HL-60 (cell line): ENCODE measurements around the gene PCDH8. TPM values are rescaled to one million over a fixed set of nuclear protein-coding genes. Genes with fewer than 3 reads are reported as not detected.
A peak's percentile ranks its signal among the peaks of the same experiment; 100 is the strongest.

ENCODE experiments used
- DNase-seq, 2 experiments: peaks; one replicate each; pipeline ENCODE4 v3.0.0-alpha.2; 2010 to 2020; ENCODE audit warnings: low read depth in 1 of 2, low spot score in 1 of 2
- H3K27ac ChIP-seq: fragments of 250-450 bp; sonication (Bioruptor Pico); replicated peaks from 2 replicates; pipeline ENCODE4 v1.5.1; 2020; ENCODE audit warnings: mild to moderate bottlenecking, moderate library complexity
- H3K27me3 ChIP-seq: fragments of 250-450 bp; sonication (Bioruptor Pico); 2 replicates; pipeline ENCODE4 v1.5.1; 2021; ENCODE audit warnings: mild to moderate bottlenecking, moderate library complexity; ENCODE audit not compliant: insufficient read depth, poor library complexity, severe bottlenecking
- H3K4me3 ChIP-seq: replicated peaks from 2 replicates; pipeline ENCODE4 v1.5.1; 2011; ENCODE audit warnings: mild to moderate bottlenecking, control low read depth, low read length; ENCODE audit not compliant: insufficient read depth
- GABPA ChIP-seq: IDR thresholded peaks from 2 replicates; pipeline ENCODE4 v1.6.1; 2012; ENCODE audit warnings: low read depth
- POLR2AphosphoS5 ChIP-seq: IDR thresholded peaks from 2 replicates; pipeline ENCODE4 v1.6.1; 2012; ENCODE audit warnings: low read depth
- SPI1 ChIP-seq: IDR thresholded peaks from 2 replicates; pipeline ENCODE4 v1.6.1; 2012; ENCODE audit warnings: low read depth, mild to moderate bottlenecking, borderline replicate concordance
- microRNA-seq: library from miRNA; unstranded; fragments of <30 nt; microRNA quantifications from one replicate; pipeline ENCODE4, GENCODE V29; 2018
- TF ChIP-seq, protein P1 (sequence below): IDR thresholded peaks from one replicate; pipeline ENCODE4 v1.5.1; 2011; ENCODE audit warnings: low read length, control low read depth, inconsistent platforms; ENCODE audit not compliant: insufficient read depth
- TF ChIP-seq, protein P2 (sequence below): IDR thresholded peaks from 2 replicates; pipeline ENCODE4 v1.6.1; 2012; ENCODE audit warnings: low read depth; ENCODE audit not compliant: insufficient replicate concordance

PCDH8 gene

DNA sequence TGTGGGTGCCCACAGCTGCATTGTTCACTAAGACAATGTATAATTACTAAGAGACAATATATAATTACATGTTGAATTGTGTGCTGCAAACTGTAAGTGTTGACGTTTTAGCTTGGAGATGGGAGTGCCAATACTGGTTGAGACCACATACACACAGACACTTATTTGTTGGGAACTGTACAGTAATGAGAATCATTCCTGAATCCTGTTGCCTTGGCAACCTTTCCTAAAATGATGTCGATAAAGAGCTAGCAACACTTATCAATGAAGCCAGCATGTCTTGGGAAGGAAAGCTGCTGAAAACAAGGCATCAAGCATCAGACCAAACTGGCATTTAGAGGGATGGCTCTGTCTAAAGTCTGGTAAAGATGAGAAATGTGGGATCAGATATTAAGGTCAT is 51.3 kb downstream of the PCDH8 start:
- no peak overlapping the region for H3K4me3 ChIP-seq
- no peaks in the 10 kb centered on the region for H3K27me3 ChIP-seq
- H3K27ac ChIP-seq = no peak overlapping the region
- TF ChIP-seq POLR2AphosphoS5 (no peak), SPI1 (no peak), GABPA (no peak)
- TF ChIP-seq, protein P1, sequence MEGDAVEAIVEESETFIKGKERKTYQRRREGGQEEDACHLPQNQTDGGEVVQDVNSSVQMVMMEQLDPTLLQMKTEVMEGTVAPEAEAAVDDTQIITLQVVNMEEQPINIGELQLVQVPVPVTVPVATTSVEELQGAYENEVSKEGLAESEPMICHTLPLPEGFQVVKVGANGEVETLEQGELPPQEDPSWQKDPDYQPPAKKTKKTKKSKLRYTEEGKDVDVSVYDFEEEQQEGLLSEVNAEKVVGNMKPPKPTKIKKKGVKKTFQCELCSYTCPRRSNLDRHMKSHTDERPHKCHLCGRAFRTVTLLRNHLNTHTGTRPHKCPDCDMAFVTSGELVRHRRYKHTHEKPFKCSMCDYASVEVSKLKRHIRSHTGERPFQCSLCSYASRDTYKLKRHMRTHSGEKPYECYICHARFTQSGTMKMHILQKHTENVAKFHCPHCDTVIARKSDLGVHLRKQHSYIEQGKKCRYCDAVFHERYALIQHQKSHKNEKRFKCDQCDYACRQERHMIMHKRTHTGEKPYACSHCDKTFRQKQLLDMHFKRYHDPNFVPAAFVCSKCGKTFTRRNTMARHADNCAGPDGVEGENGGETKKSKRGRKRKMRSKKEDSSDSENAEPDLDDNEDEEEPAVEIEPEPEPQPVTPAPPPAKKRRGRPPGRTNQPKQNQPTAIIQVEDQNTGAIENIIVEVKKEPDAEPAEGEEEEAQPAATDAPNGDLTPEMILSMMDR = no peak
- TF ChIP-seq, protein P2, sequence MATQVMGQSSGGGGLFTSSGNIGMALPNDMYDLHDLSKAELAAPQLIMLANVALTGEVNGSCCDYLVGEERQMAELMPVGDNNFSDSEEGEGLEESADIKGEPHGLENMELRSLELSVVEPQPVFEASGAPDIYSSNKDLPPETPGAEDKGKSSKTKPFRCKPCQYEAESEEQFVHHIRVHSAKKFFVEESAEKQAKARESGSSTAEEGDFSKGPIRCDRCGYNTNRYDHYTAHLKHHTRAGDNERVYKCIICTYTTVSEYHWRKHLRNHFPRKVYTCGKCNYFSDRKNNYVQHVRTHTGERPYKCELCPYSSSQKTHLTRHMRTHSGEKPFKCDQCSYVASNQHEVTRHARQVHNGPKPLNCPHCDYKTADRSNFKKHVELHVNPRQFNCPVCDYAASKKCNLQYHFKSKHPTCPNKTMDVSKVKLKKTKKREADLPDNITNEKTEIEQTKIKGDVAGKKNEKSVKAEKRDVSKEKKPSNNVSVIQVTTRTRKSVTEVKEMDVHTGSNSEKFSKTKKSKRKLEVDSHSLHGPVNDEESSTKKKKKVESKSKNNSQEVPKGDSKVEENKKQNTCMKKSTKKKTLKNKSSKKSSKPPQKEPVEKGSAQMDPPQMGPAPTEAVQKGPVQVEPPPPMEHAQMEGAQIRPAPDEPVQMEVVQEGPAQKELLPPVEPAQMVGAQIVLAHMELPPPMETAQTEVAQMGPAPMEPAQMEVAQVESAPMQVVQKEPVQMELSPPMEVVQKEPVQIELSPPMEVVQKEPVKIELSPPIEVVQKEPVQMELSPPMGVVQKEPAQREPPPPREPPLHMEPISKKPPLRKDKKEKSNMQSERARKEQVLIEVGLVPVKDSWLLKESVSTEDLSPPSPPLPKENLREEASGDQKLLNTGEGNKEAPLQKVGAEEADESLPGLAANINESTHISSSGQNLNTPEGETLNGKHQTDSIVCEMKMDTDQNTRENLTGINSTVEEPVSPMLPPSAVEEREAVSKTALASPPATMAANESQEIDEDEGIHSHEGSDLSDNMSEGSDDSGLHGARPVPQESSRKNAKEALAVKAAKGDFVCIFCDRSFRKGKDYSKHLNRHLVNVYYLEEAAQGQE = no peak
- no peak for DNase-seq

DNA sequence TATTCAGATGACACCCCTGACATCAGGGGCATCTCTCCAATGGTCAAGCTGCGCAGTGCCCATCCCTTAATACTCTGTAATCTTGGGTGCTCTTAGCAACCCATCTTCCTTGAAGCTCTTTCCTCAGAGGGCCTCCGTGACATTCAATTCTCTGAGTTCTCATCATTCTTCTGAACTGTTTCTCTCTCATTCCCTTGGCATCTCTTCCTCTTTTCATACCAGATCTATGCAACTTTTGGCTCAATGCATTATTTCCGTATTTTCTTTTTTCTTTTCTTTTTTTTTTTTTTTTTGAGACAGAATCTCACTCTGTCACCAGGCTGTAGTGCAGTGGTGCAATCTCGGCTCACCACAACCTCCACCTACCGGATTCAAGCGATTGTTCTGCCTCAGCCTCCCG is 53.9 kb downstream of the PCDH8 start:
- H3K27ac ChIP-seq = no peak overlapping the region
- H3K4me3 ChIP-seq = no peak overlapping the region
- DNase-seq = no peak
- no peaks in the 10 kb centered on the region for H3K27me3 ChIP-seq
- TF ChIP-seq, protein P1 = no peak
- TF ChIP-seq GABPA (no peak), SPI1 (peak; percentile 59)

DNA sequence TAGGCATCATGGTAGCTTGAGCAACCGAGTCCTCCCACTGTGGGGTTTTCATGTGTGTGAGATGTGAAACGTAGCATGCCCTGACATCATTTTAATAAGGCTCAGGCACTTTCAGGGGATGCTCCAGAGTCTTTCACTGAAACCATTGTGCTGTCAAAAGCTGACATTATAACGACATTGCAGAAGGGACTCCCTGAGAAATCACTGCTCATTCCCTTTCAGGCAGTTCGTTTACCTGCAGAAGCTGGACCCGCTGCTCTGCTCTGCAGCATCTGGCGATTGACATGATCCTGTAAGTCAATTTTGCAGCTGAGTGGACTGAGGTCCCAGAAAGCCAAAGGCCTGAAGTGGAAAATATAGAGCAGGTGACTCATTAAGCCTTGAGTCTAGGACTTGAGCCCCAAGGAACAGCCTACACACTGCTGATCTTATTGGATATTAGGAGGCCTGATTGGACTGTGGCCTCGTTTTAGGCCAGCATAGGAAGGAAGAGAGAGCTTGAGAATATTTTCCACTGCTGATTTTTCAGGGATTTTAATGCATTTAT is 54.9 kb downstream of the PCDH8 start:
- TF ChIP-seq SPI1 (no peak), POLR2AphosphoS5 (no peak), GABPA (no peak)
- TF ChIP-seq, protein P1 = no peak
- TF ChIP-seq, protein P2 = no peak
- DNase-seq = no peak
- H3K4me3 ChIP-seq = no peak overlapping the region

More for the DNA sequence above, 54.9 kb downstream of the PCDH8 start:
- no peak overlapping the region for H3K27ac ChIP-seq
- peaks cover 3% of the 10 kb centered on the region for H3K27me3 ChIP-seq

Small RNA genes lying within 50 kb of the gene (microRNA-seq; reads per million reads assigned to microRNA genes)
- gene MIR759 = not detected
